ENCODE data around the gene RPN2. TPM values are rescaled to one million over a fixed set of nuclear protein-coding genes. Genes with fewer than 3 reads are reported as not detected.

Gene RPN2
- total and polyA plus RNA-seq, 2 donors (not counting 1 experiment from before 2014, with no cell fraction given) = 80.2 to 87.3 TPM

- H3K27me3 Mint-ChIP-seq = no peaks in the 10 kb centered on the region
- CTCF ChIA-PET = interaction anchor here (0.9 to 17.7 kb wide), 4 partner anchors 10 to 327 kb away, joined by 3 to 307 read pairs (median 8); partner anchors contain the start of gene BLCAP
Observed at GRCh38 chr20:37205130-37205529, 26.0 kb downstream of the RPN2 start.

GRCh38 chr20:37205794-37206193 lies 26.7 kb downstream of the RPN2 start:
- H3K27me3 ChIP-seq (replicated peaks in 1 of 4; ENCODE audit: control extremely low read depth in 1 of 4, control insufficient read depth in 3 of 4, insufficient read depth in 4 of 4, low read length in 3 of 4) = no peaks in the 10 kb centered on the region
- Mint-ChIP-seq H3K27me3 (no peaks in the 10 kb centered on the region), H3K4me1 (no peaks in the 10 kb centered on the region), H3K27ac (no peak overlapping the region), H3K9me3 (ENCODE audit: insufficient read depth) (no peaks in the 10 kb centered on the region), H3K4me3 (no peak overlapping the region)
- H3K36me3 ChIP-seq (replicated peaks in 1 of 2; ENCODE audit: control extremely low read depth in 1 of 2, control insufficient read depth in 1 of 2, extremely low read depth in 1 of 2, insufficient read depth in 2 of 2, low read length in 1 of 2) = peaks cover 20 to 79% of the 10 kb centered on the region in 2 experiments
- peaks cover 16% of the 10 kb centered on the region for H3K79me2 ChIP-seq (ENCODE audit: control insufficient read depth, insufficient read depth, low read length)
- 100% methylated on average over 1 of the region's 2 CpGs for WGBS (ENCODE audit: insufficient coverage)
- intact Hi-C loops (cut with micrococcal nuclease) = no loop called here
- CTCF ChIA-PET = interaction anchor here (0.9 to 17.7 kb wide), 4 partner anchors 10 to 326 kb away, joined by 3 to 307 read pairs (median 8); partner anchors contain the start of gene BLCAP
- TF ChIP-seq EZH2 (IDR thresholded peaks at IDR 0.05; ENCODE audit: borderline replicate concordance, insufficient read depth, low read depth, low read length, poor library complexity, severe bottlenecking) = no peak
- TF ChIP-seq CTCF (IDR thresholded peaks at IDR 0.05) = no peak
- no peaks in the 10 kb centered on the region for H3K4me1 ChIP-seq (ENCODE audit: control insufficient read depth in 2 of 2, insufficient read depth in 2 of 2, low read length in 2 of 2)
- no peak overlapping the region for H3K9ac ChIP-seq (ENCODE audit: low read length)
- ATAC-seq (ENCODE audit: low read depth) (no peak), DNase-seq (no peak)
- POLR2A ChIA-PET = no interaction called here
- no peak overlapping the region for H2AFZ ChIP-seq (ENCODE audit: insufficient read depth, low read depth, low read length, poor library complexity, severe bottlenecking)
- H4K20me1 ChIP-seq (ENCODE audit: control insufficient read depth, insufficient read depth, low read length, poor library complexity, severe bottlenecking) = peaks cover 11% of the 10 kb centered on the region
- H3K9me3 ChIP-seq (ENCODE audit: control extremely low read depth in 1 of 3, control insufficient read depth in 2 of 3, insufficient read depth in 1 of 3, low read length in 2 of 3) = no peaks in the 10 kb centered on the region
- H3K4me3 ChIP-seq (ENCODE audit: control extremely low read depth in 1 of 5, extremely low read depth in 1 of 5, insufficient read depth in 1 of 5, low read depth in 2 of 5, low read length in 4 of 5) = no peak overlapping the region
- H3K27ac ChIP-seq (ENCODE audit: low read length in 2 of 2) = no peak overlapping the region
- H3K4me2 ChIP-seq (replicated peaks; ENCODE audit: low read depth, low read length, poor library complexity, severe bottlenecking) = no peak overlapping the region

More at GRCh38 chr20:37205130-37205529, 26.0 kb downstream of the RPN2 start:
- Histone ChIP-seq H3K36me3 (replicated peaks in 1 of 2; ENCODE audit: control extremely low read depth in 1 of 2, control insufficient read depth in 1 of 2, extremely low read depth in 1 of 2, insufficient read depth in 2 of 2, low read length in 1 of 2) (peaks cover 20 to 79% of the 10 kb centered on the region in 2 experiments), H4K20me1 (ENCODE audit: control insufficient read depth, insufficient read depth, low read length, poor library complexity, severe bottlenecking) (peaks cover 11% of the 10 kb centered on the region), H3K4me3 (ENCODE audit: control extremely low read depth in 1 of 5, extremely low read depth in 1 of 5, insufficient read depth in 1 of 5, low read depth in 2 of 5, low read length in 4 of 5) (no peak overlapping the region), H3K27me3 (replicated peaks in 1 of 4; ENCODE audit: control extremely low read depth in 1 of 4, control insufficient read depth in 3 of 4, insufficient read depth in 4 of 4, low read length in 3 of 4) (no peaks in the 10 kb centered on the region), H2AFZ (ENCODE audit: insufficient read depth, low read depth, low read length, poor library complexity, severe bottlenecking) (no peak overlapping the region), H3K27ac (ENCODE audit: low read length in 2 of 2) (no peak overlapping the region), H3K9ac (ENCODE audit: low read length) (no peak overlapping the region), H3K4me1 (ENCODE audit: control insufficient read depth in 2 of 2, insufficient read depth in 2 of 2, low read length in 2 of 2) (no peaks in the 10 kb centered on the region), H3K9me3 (ENCODE audit: control extremely low read depth in 1 of 3, control insufficient read depth in 2 of 3, insufficient read depth in 1 of 3, low read length in 2 of 3) (no peaks in the 10 kb centered on the region), H3K4me2 (replicated peaks; ENCODE audit: low read depth, low read length, poor library complexity, severe bottlenecking) (no peak overlapping the region), H3K79me2 (ENCODE audit: control insufficient read depth, insufficient read depth, low read length) (peaks cover 22% of the 10 kb centered on the region)
- POLR2A ChIA-PET = no interaction called here
- 95% methylated on average over 2 of the region's 6 CpGs for WGBS (ENCODE audit: insufficient coverage)
- H3K4me3 Mint-ChIP-seq = no peak overlapping the region
- TF ChIP-seq CTCF (IDR thresholded peaks at IDR 0.05) (no peak), EZH2 (IDR thresholded peaks at IDR 0.05; ENCODE audit: borderline replicate concordance, insufficient read depth, low read depth, low read length, poor library complexity, severe bottlenecking) (no peak)
- H3K4me1 Mint-ChIP-seq = no peaks in the 10 kb centered on the region
- H3K27ac Mint-ChIP-seq = no peak overlapping the region
- DNase-seq (no peak), ATAC-seq (ENCODE audit: low read depth) (no peak)
- no peaks in the 10 kb centered on the region for H3K9me3 Mint-ChIP-seq (ENCODE audit: insufficient read depth)
- intact Hi-C loops (cut with micrococcal nuclease) = no loop called here

Measured in B cell (primary cell).